Endodermal cell (in vitro differentiated cells): ENCODE results near the gene RAVER1. TPM values are rescaled to one million over a fixed set of nuclear protein-coding genes. Genes with fewer than 3 reads are reported as not detected.
A peak's percentile ranks its signal among the peaks of the same experiment; 100 is the strongest.

Experiments used
- DNase-seq: peaks from one replicate; pipeline ENCODE4 v3.0.0-alpha.2; 2017
- H3K27ac ChIP-seq: 2 replicates; pipeline ENCODE4 v1.5.1; 2013; ENCODE audit warnings: mild to moderate bottlenecking, low read depth, low read length, moderate library complexity
- H3K27me3 ChIP-seq: 2 replicates; pipeline ENCODE4 v1.6.1; 2013; ENCODE audit warnings: mild to moderate bottlenecking, low read length, moderate library complexity; ENCODE audit not compliant: insufficient read depth, control insufficient read depth, poor library complexity, severe bottlenecking
- H3K36me3 ChIP-seq: 2 replicates; pipeline ENCODE4 v1.7.0; 2013; ENCODE audit warnings: mild to moderate bottlenecking, low read length, moderate library complexity; ENCODE audit not compliant: control insufficient read depth, insufficient read depth
- H3K4me1 ChIP-seq: one replicate; pipeline ENCODE4 v1.7.0; 2013; ENCODE audit warnings: low read length; ENCODE audit not compliant: control insufficient read depth, insufficient read depth
- H3K4me3 ChIP-seq: 2 replicates; pipeline ENCODE4 v1.5.1; 2013; ENCODE audit warnings: mild to moderate bottlenecking, low read length, moderate library complexity
- H3K9ac ChIP-seq: 2 replicates; pipeline ENCODE4 v1.6.1; 2013; ENCODE audit warnings: mild to moderate bottlenecking, low read length, moderate library complexity; ENCODE audit not compliant: poor library complexity, severe bottlenecking; ENCODE audit errors: extremely low read depth
- H3K9me3 ChIP-seq: 2 replicates; pipeline ENCODE4 v1.6.1; 2013; ENCODE audit warnings: mild to moderate bottlenecking, low read length, moderate library complexity; ENCODE audit not compliant: control insufficient read depth
- H3K27ac Mint-ChIP-seq: 2 replicates; pipeline ENCODE4 v1.8.0; 2020; ENCODE audit warnings: mixed read lengths
- H3K27me3 Mint-ChIP-seq: 2 replicates; pipeline ENCODE4 v1.8.0; 2021; ENCODE audit warnings: mild to moderate bottlenecking, mixed read lengths; ENCODE audit not compliant: insufficient read depth
- H3K36me3 Mint-ChIP-seq: 2 replicates; pipeline ENCODE4 v1.8.0; 2020; ENCODE audit warnings: low read depth, mixed read lengths
- H3K4me1 Mint-ChIP-seq: 2 replicates; pipeline ENCODE4 v1.8.0; 2020; ENCODE audit warnings: mixed read lengths
- H3K4me3 Mint-ChIP-seq: 2 replicates; pipeline ENCODE4 v1.8.0; 2020; ENCODE audit warnings: mild to moderate bottlenecking, moderate library complexity, mixed read lengths
- H3K9me3 Mint-ChIP-seq: 2 replicates; pipeline ENCODE4 v1.8.0; 2020; ENCODE audit warnings: mild to moderate bottlenecking, mixed read lengths
- WGBS, 2 experiments: methylation state at CpG; one replicate each; pipeline versions ENCODE4 v1.1.5 to v1.1.7; 2013; ENCODE audit warnings: missing lambda C conversion rate in 2 of 2, mixed read lengths in 1 of 2; ENCODE audit not compliant: insufficient coverage in 1 of 2, insufficient read length in 1 of 2; 5-methylcytosine and 5-hydroxymethylcytosine counted together
- total RNA-seq, 2 donors: library from RNA; stranded (reverse); fragmentation: NEBNext Ultra II Directional in 1 of 2; extraction: Animal tissue kit (Norgen Biotek cat#: 25700) in 1 of 2; gene quantifications; 2 replicates in 1 of 2; 3 replicates in 1 of 2; pipeline ENCODE4 v1.2.1, GENCODE V29; 2021
- TF ChIP-seq, protein P1 (sequence below): fragments of 200-600 bp; sonication (generic); conservative IDR thresholded peaks from 2 replicates; pipeline ENCODE4 v1.5.0; 2021; ENCODE audit warnings: antibody characterized with exemption, mild to moderate bottlenecking

Gene RAVER1
- total RNA-seq, 2 donors from 2014 or later: 53.1 to 64.7 TPM

DNA sequence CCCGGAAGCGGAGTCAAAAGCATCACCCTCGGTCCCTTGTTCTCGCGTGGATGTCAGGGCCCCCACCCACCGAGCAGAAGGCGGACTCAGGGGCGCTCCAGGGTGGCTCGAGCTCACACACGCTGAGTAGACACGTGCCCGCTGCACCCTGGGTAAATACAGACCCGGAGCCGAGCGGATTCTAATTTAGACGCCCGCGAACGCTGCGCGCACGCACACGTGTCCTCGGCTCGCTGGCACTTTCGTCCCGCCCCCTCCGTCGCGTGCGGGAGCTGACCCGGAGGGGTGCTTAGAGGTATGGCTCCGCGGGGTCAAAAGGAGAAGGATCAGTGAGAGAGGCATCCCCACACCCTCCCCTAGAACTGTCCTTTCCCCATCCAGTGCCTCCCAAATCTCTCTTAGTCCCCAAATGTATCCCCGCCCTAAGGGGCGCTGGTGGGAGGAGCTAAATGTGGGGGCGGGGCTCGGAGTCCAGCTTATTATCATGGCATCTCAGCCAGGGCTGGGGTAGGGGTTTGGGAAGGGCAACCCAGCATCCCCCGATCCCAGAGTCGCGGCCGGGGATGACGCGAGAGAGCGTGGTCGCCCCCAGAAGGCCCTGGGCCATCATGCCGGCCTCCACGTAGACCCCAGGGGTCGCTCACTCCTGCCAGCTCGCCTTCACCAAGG lies 44.0 kb downstream of the RAVER1 start:
- Mint-ChIP-seq H3K36me3 (no peaks in the 10 kb centered on the region), H3K27me3 (peaks cover 90% of the 10 kb centered on the region), H3K4me3 (peak overlapping the region; percentile 42), H3K4me1 (peaks cover 10% of the 10 kb centered on the region), H3K27ac (no peak overlapping the region), H3K9me3 (peaks cover 5% of the 10 kb centered on the region)
- no peak overlapping the region for H3K27ac ChIP-seq
- no peak overlapping the region for H3K9ac ChIP-seq
- peaks cover 92% of the 10 kb centered on the region for H3K27me3 ChIP-seq
- WGBS, 2 experiments: 0 to 2% methylated on average over 2 to 46 of the region's 50 CpGs
- no peaks in the 10 kb centered on the region for H3K36me3 ChIP-seq
- peaks cover 3% of the 10 kb centered on the region for H3K4me1 ChIP-seq
- H3K4me3 ChIP-seq: peak overlapping the region; percentile 39
- TF ChIP-seq, protein P1, sequence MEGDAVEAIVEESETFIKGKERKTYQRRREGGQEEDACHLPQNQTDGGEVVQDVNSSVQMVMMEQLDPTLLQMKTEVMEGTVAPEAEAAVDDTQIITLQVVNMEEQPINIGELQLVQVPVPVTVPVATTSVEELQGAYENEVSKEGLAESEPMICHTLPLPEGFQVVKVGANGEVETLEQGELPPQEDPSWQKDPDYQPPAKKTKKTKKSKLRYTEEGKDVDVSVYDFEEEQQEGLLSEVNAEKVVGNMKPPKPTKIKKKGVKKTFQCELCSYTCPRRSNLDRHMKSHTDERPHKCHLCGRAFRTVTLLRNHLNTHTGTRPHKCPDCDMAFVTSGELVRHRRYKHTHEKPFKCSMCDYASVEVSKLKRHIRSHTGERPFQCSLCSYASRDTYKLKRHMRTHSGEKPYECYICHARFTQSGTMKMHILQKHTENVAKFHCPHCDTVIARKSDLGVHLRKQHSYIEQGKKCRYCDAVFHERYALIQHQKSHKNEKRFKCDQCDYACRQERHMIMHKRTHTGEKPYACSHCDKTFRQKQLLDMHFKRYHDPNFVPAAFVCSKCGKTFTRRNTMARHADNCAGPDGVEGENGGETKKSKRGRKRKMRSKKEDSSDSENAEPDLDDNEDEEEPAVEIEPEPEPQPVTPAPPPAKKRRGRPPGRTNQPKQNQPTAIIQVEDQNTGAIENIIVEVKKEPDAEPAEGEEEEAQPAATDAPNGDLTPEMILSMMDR: peak; percentile 40
- no peaks in the 10 kb centered on the region for H3K9me3 ChIP-seq
- peak; percentile 89 for DNase-seq

DNA sequence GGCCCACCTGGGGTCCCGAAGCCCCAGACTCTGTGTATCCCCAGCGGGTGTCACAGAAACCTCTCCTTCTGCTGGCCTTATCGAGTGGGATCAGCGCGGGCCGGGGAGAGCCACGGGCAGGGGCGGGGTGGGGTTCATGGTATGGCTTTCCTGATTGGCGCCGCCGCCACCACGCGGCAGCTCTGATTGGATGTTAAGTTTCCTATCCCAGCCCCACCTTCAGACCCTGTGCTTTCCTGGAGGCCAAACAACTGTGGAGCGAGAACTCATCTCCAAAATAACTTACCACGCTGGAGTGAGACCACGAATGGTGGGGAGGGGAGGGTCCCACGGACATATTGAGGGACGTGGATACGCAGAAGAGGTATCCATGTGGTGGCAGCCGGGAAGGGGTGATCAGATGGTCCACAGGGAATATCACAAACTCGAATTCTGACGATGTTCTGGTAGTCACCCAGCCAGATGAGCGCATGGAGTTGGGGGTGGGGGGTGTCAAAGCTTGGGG lies 44.6 kb downstream of the RAVER1 start:
- Histone ChIP-seq H3K4me1 (peaks cover 3% of the 10 kb centered on the region), H3K36me3 (no peaks in the 10 kb centered on the region), H3K9me3 (no peaks in the 10 kb centered on the region), H3K9ac (no peak overlapping the region), H3K4me3 (peak overlapping the region; percentile 39), H3K27me3 (peaks cover 86% of the 10 kb centered on the region), H3K27ac (no peak overlapping the region)
- TF ChIP-seq, protein P1: no peak
- Mint-ChIP-seq H3K4me1 (peaks cover 10% of the 10 kb centered on the region), H3K4me3 (peak overlapping the region; percentile 42), H3K27ac (no peak overlapping the region), H3K9me3 (peaks cover 5% of the 10 kb centered on the region), H3K27me3 (peaks cover 88% of the 10 kb centered on the region), H3K36me3 (no peaks in the 10 kb centered on the region)
- 4 to 6% methylated on average over 5 to 23 of the region's 23 CpGs for WGBS, 2 experiments
- peak; percentile 89 for DNase-seq

DNA sequence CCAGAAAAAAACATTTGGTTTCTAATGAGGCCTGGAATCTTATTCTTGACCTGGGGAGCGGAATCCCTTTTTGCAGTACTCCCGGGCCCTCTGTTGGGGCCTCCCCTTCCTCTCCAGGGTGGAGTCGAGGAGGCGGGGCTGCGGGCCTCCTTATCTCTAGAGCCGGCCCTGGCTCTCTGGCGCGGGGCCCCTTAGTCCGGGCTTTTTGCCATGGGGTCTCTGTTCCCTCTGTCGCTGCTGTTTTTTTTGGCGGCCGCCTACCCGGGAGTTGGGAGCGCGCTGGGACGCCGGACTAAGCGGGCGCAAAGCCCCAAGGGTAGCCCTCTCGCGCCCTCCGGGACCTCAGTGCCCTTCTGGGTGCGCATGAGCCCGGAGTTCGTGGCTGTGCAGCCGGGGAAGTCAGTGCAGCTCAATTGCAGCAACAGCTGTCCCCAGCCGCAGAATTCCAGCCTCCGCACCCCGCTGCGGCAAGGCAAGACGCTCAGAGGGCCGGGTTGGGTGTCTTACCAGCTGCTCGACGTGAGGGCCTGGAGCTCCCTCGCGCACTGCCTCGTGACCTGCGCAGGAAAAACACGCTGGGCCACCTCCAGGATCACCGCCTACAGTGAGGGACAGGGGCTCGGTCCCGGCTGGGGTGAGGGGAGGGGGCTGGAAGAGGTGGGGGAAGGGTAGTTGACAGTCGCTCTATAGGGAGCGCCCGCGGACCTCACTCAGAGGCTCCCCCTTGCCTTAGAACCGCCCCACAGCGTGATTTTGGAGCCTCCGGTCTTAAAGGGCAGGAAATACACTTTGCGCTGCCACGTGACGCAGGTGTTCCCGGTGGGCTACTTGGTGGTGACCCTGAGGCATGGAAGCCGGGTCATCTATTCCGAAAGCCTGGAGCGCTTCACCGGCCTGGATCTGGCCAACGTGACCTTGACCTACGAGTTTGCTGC lies 46.3 kb downstream of the RAVER1 start, which contains the start of gene ICAM4:
Gene ICAM4 (plus strand): TSS at position 153 of the 935 bp plus-strand sequence. CDS start 58 bp downstream, at position 211.
- Mint-ChIP-seq H3K9me3 (peaks cover 3% of the 10 kb centered on the region), H3K36me3 (no peaks in the 10 kb centered on the region), H3K27me3 (peaks cover 71% of the 10 kb centered on the region), H3K4me1 (peaks cover 10% of the 10 kb centered on the region), H3K27ac (no peak within 1 kb of the TSS), H3K4me3 (peak within 1 kb of the TSS; percentile 38)
- H3K4me3 ChIP-seq: no peak within 1 kb of the TSS
- H3K9ac ChIP-seq: no peak within 1 kb of the TSS
- WGBS, 2 experiments: 13 to 15% methylated on average over 46 to 59 of the region's 59 CpGs
- H3K9me3 ChIP-seq: no peaks in the 10 kb centered on the region
- DNase-seq: peak; percentile 83
- H3K27ac ChIP-seq: no peak within 1 kb of the TSS
- H3K4me1 ChIP-seq: peaks cover 3% of the 10 kb centered on the region
- no peaks in the 10 kb centered on the region for H3K36me3 ChIP-seq
- peaks cover 69% of the 10 kb centered on the region for H3K27me3 ChIP-seq
- TF ChIP-seq, protein P1: no peak
